Caco-2 (cell line): ENCODE measurements around the gene BEAN1. TPM values are rescaled to one million over a fixed set of nuclear protein-coding genes. Genes with fewer than 3 reads are reported as not detected.

Source experiments
- BruUV-seq: library from RNA; stranded (reverse); fragments of 400-500 nt; replicated peaks from 2 replicates; lab custom pipeline; 2021; lab: Mats Ljungman, UMichigan
- CTCF ChIA-PET: fragments of 300-600 bp; sonication (Branson Sonifier 250); formaldehyde crosslinking; loops from one replicate; lab custom pipeline; 2022; ENCODE audit warnings: antibody characterized with exemption; lab: Charles Lee
- POLR2A ChIA-PET: fragments of 300-600 bp; sonication (Branson Sonifier 250); formaldehyde crosslinking; loops from one replicate; lab custom pipeline; 2022; ENCODE audit warnings: antibody characterized with exemption; lab: Charles Lee
- DNase-seq, 2 experiments: peaks; one replicate each; pipeline versions ENCODE4 v3.0.0 to v3.0.0-alpha.2; 2020 to 2022
- H3K27me3 ChIP-seq: replicated peaks from 2 replicates; pipeline ENCODE4 v1.6.0; 2011; ENCODE audit warnings: low read length; ENCODE audit not compliant: control insufficient read depth, insufficient read depth
- H3K36me3 ChIP-seq: 2 replicates; pipeline ENCODE4 v1.5.1; 2011; ENCODE audit warnings: low read length; ENCODE audit not compliant: control insufficient read depth, insufficient read depth
- H3K4me1 ChIP-seq: fragments of 250-450 bp; sonication (Bioruptor Pico); 2 replicates; pipeline ENCODE4 v1.5.1; 2020; ENCODE audit warnings: mild to moderate bottlenecking
- H3K4me3 ChIP-seq: 2 replicates; pipeline ENCODE4 v1.5.1; 2011; ENCODE audit warnings: low read depth, mild to moderate bottlenecking, control low read depth, low read length
- H3K9me3 ChIP-seq: fragments of 250-450 bp; sonication (Bioruptor Pico); 2 replicates; pipeline ENCODE4 v1.5.1; 2020; ENCODE audit warnings: mild to moderate bottlenecking, moderate library complexity
- H3K27ac Mint-ChIP-seq: one replicate; pipeline ENCODE4 v1.8.0; 2022; ENCODE audit warnings: mixed read lengths; ENCODE audit not compliant: unreplicated experiment
- H3K27me3 Mint-ChIP-seq: one replicate; pipeline ENCODE4 v1.8.0; 2022; ENCODE audit warnings: mixed read lengths; ENCODE audit not compliant: insufficient read depth, unreplicated experiment
- H3K36me3 Mint-ChIP-seq: one replicate; pipeline ENCODE4 v1.8.0; 2022; ENCODE audit warnings: mild to moderate bottlenecking, mixed read lengths; ENCODE audit not compliant: insufficient read depth, unreplicated experiment
- H3K4me1 Mint-ChIP-seq: one replicate; pipeline ENCODE4 v1.8.0; 2022; ENCODE audit warnings: low read depth, mixed read lengths; ENCODE audit not compliant: unreplicated experiment
- H3K4me3 Mint-ChIP-seq: one replicate; pipeline ENCODE4 v1.8.0; 2022; ENCODE audit warnings: mild to moderate bottlenecking, moderate library complexity, mixed read lengths; ENCODE audit not compliant: unreplicated experiment
- H3K9me3 Mint-ChIP-seq: one replicate; pipeline ENCODE4 v1.8.0; 2022; ENCODE audit warnings: mixed read lengths; ENCODE audit not compliant: unreplicated experiment
- CTCF ChIP-seq, 2 experiments: fragments of 200-600 bp in 1 of 2; IDR thresholded peaks; 1 replicate in 1 of 2; 2 replicates in 1 of 2; pipeline versions ENCODE4 v1.5.1 to v1.8.0; 2011 to 2022; ENCODE audit warnings: antibody characterized with exemption in 1 of 2, control low read depth in 1 of 2, inconsistent platforms in 1 of 2, low read depth in 1 of 2, low read length in 1 of 2, mild to moderate bottlenecking in 1 of 2, moderate library complexity in 1 of 2; ENCODE audit not compliant: insufficient read depth in 1 of 2, severe bottlenecking in 1 of 2, unreplicated experiment in 1 of 2
- intact Hi-C: fragments of 100-400 bp; cut with micrococcal nuclease; formaldehyde crosslinking; loops from one replicate; pipeline ENCODE4 v1.10.0; 2022; ENCODE audit not compliant: unreplicated experiment
- total RNA-seq: library from RNA; stranded (reverse); gene quantifications from 2 replicates; pipeline ENCODE4 v1.2.3, GENCODE V29; 2022

BEAN1 gene
- total RNA-seq, 1 experiment from 2014 or later, result not detected

- no peak overlapping the region for H3K4me3 Mint-ChIP-seq
- H3K36me3 Mint-ChIP-seq, result no peaks in the 10 kb centered on the region
- Histone ChIP-seq H3K4me3 (no peak overlapping the region), H3K4me1 (no peaks in the 10 kb centered on the region), H3K27me3 (peaks cover 3% of the 10 kb centered on the region; the same call in 1 of the 2 replicates), H3K9me3 (no peaks in the 10 kb centered on the region), H3K36me3 (no peaks in the 10 kb centered on the region)
- no peak overlapping the region for H3K27ac Mint-ChIP-seq
- no peaks in the 10 kb centered on the region for H3K4me1 Mint-ChIP-seq
- POLR2A ChIA-PET, result no interaction called here
- intact Hi-C loops, result no loop called here
- no peak for DNase-seq
- BruUV-seq, result no TSS peak
- no peaks in the 10 kb centered on the region for H3K9me3 Mint-ChIP-seq
- H3K27me3 Mint-ChIP-seq, result peaks cover 29% of the 10 kb centered on the region
- TF ChIP-seq CTCF (IDR thresholded peaks at IDR 0.05; ENCODE audit: insufficient read depth in 1 of 2, low read depth in 1 of 2, low read length in 1 of 2, severe bottlenecking in 1 of 2, unreplicated experiment in 1 of 2), result no peak
- CTCF ChIA-PET, result no interaction called here
These were observed 43.5 kb downstream of the BEAN1 start for GRCh38 chr16:66470556-66470955.

DNA sequence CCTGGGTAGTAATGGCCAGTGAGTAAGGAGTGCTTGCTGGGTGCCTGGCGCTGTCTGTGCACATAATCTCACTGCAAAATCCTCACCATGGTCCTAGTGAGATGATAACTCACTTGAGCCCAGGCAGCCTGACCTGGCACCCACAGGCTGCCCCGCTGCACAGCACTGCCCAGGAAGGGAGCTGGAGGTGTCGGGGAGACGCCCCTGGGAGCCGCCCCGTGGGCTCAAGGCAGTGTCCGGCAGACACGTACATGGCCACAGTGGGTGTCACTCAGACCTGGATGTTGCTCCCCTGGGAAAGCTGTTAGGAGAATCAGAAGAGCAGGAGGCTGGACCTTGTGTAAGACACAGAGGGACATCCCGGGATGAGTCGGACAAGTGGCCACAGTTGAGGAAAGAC, 44.2 kb downstream of the BEAN1 start:
- POLR2A ChIA-PET, result no interaction called here

DNA sequence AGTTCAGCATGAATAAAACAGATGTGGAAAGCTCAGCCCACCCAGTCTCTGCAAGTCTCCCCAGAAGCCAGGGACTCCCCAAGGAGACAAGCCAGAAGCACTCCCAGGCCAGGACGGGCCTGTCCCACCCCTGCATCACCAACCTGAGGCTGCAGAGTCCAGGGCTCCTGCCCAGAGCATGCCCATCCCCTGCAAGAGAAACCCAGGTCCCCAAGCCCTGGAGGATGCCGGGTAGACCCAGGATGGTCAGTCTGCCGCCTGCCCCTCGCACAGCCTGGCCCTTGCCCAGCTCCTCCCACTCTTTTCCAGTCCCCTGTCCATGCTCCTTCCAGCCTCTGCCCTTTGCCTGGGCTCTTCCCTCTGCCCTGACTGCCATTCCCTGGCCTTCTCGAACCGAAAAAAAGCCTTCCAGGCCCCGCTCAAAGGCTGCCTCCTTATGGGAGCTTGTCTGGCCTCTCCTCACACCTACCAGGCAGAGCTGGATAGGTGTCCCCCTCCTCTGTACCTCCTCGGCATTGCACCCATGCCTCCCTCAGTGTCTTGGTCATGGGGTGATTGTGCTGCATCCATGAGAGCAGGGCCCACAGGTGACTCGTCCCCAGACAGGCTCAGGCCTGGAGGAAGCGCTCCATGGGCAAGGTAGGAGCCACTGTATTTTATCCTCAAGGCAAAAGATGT, 44.8 kb downstream of the BEAN1 start:
- Histone ChIP-seq H3K4me1 (no peaks in the 10 kb centered on the region), H3K27me3 (peaks cover 3% of the 10 kb centered on the region; the same call in 1 of the 2 replicates), H3K4me3 (no peak overlapping the region), H3K9me3 (no peaks in the 10 kb centered on the region), H3K36me3 (no peaks in the 10 kb centered on the region)
- TF ChIP-seq CTCF (IDR thresholded peaks at IDR 0.05; ENCODE audit: insufficient read depth in 1 of 2, low read depth in 1 of 2, low read length in 1 of 2, severe bottlenecking in 1 of 2, unreplicated experiment in 1 of 2), result peak in 1 of 2 experiments; percentile 12
- DNase-seq, result no peak
- Mint-ChIP-seq H3K4me1 (no peaks in the 10 kb centered on the region), H3K27me3 (peaks cover 24% of the 10 kb centered on the region), H3K36me3 (no peaks in the 10 kb centered on the region), H3K9me3 (no peaks in the 10 kb centered on the region), H3K27ac (no peak overlapping the region), H3K4me3 (no peak overlapping the region)
- ChIA-PET CTCF (interaction anchor here (0.7 kb wide), 1 partner anchor 66 kb away, joined by 4 read pairs; no protein-coding TSS in a partner anchor), POLR2A (no interaction called here)
- no TSS peak for BruUV-seq
- intact Hi-C loops, result no loop called here

More for the DNA sequence above, 44.2 kb downstream of the BEAN1 start:
- intact Hi-C loops, result no loop called here
- BruUV-seq, result no TSS peak
- TF ChIP-seq CTCF (IDR thresholded peaks at IDR 0.05; ENCODE audit: insufficient read depth in 1 of 2, low read depth in 1 of 2, low read length in 1 of 2, severe bottlenecking in 1 of 2, unreplicated experiment in 1 of 2), result no peak
- Mint-ChIP-seq H3K27ac (no peak overlapping the region), H3K4me1 (no peaks in the 10 kb centered on the region), H3K9me3 (no peaks in the 10 kb centered on the region), H3K27me3 (peaks cover 25% of the 10 kb centered on the region), H3K36me3 (no peaks in the 10 kb centered on the region), H3K4me3 (no peak overlapping the region)
- CTCF ChIA-PET, result no interaction called here
- Histone ChIP-seq H3K4me1 (no peaks in the 10 kb centered on the region), H3K9me3 (no peaks in the 10 kb centered on the region), H3K4me3 (no peak overlapping the region), H3K36me3 (no peaks in the 10 kb centered on the region), H3K27me3 (peaks cover 3% of the 10 kb centered on the region; the same call in 1 of the 2 replicates)
- DNase-seq, result no peak
